Neutrophil (primary cell): ENCODE measurements around the gene PRDM16.

Experiments
- H3K27ac ChIP-seq: fragments of 200-600 bp; sonication (generic); 2 replicates; pipeline ENCODE4 v1.5.1; 2016; ENCODE audit warnings: mild to moderate bottlenecking, moderate library complexity
- H3K27me3 ChIP-seq: fragments of 200-600 bp; sonication (generic); 2 replicates; pipeline ENCODE4 v1.6.0; 2016; ENCODE audit warnings: mild to moderate bottlenecking
- H3K36me3 ChIP-seq: fragments of 200-600 bp; sonication (generic); 2 replicates; pipeline ENCODE4 v1.5.1; 2017
- H3K4me1 ChIP-seq, 2 experiments: fragments of 200-600 bp in 1 of 2; sonication (generic) in 1 of 2; 1 replicate in 1 of 2; 2 replicates in 1 of 2; pipeline versions ENCODE4 v1.5.1 to v1.6.1; 2013 to 2016; ENCODE audit warnings: low read depth in 1 of 2, low read length in 1 of 2, mild to moderate bottlenecking in 1 of 2, moderate library complexity in 1 of 2; ENCODE audit not compliant: control insufficient read depth in 1 of 2, insufficient read depth in 1 of 2
- H3K4me3 ChIP-seq, 2 experiments: fragments of 200-600 bp in 1 of 2; sonication (generic) in 1 of 2; 1 replicate in 1 of 2; 2 replicates in 1 of 2; pipeline ENCODE4 v1.5.1; 2013 to 2016; ENCODE audit warnings: low read depth in 1 of 2, low read length in 1 of 2, mild to moderate bottlenecking in 1 of 2, moderate library complexity in 1 of 2
- H3K9me3 ChIP-seq: fragments of 200-600 bp; sonication (generic); 2 replicates; pipeline ENCODE4 v1.5.1; 2016
- TF ChIP-seq, protein P1 (sequence below): fragments of 200-600 bp; sonication (generic); IDR thresholded peaks from 2 replicates; pipeline ENCODE4 v1.5.1; 2016; ENCODE audit warnings: antibody characterized with exemption

Gene PRDM16

DNA sequence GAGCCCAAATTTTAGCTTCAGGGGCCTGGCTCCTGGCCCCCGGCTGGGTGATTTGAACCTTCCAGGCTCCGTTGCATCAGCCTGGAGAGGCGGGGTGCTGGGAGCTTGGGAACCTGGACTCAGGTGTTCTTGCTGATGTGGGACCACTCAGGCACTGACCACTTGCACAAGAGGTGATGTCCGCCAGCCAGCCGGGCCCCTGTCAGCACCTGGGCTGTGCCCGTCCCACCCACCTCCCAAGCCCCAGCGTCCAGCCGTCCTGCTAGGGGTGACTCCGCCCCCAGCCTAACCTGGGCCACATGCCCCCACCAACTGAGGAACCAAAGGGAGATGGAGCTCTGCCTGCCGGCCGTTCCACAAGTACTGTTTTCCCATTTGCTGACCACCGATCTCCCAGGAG is 338.0 kb downstream of the PRDM16 start:
- Histone ChIP-seq H3K27ac (no peak overlapping the region), H3K36me3 (no peaks in the 10 kb centered on the region), H3K27me3 (no peaks in the 10 kb centered on the region), H3K9me3 (no peaks in the 10 kb centered on the region), H3K4me3 (no peak overlapping the region), H3K4me1 (no peaks in the 10 kb centered on the region)
- TF ChIP-seq, protein P1, sequence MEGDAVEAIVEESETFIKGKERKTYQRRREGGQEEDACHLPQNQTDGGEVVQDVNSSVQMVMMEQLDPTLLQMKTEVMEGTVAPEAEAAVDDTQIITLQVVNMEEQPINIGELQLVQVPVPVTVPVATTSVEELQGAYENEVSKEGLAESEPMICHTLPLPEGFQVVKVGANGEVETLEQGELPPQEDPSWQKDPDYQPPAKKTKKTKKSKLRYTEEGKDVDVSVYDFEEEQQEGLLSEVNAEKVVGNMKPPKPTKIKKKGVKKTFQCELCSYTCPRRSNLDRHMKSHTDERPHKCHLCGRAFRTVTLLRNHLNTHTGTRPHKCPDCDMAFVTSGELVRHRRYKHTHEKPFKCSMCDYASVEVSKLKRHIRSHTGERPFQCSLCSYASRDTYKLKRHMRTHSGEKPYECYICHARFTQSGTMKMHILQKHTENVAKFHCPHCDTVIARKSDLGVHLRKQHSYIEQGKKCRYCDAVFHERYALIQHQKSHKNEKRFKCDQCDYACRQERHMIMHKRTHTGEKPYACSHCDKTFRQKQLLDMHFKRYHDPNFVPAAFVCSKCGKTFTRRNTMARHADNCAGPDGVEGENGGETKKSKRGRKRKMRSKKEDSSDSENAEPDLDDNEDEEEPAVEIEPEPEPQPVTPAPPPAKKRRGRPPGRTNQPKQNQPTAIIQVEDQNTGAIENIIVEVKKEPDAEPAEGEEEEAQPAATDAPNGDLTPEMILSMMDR: no peak

DNA sequence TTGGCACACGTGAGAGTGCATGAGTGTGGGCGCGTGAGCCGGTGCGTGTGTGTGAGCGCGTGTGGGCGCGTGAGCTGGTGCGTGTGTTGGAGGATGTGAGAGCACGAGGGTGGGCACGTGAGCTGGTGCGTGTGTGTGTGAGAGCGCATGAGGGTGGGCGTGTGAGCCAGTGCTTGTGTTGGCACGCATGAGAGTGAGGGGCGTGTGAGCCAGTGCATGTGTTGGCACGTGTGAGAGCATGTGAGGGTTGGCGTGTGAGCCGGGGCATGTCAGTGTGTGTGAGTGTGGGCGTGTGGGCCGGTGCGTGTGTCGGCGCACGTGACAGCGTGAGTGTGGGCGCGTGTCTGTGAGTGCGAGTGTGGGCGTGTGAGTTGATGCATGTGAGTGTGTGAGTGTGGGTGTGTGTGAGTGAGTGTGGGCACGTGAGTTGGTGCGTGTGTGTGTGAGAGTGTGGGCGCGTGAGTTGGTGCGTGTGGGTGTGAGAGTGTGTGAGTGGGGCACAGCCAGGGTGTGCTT is 339.8 kb downstream of the PRDM16 start:
- Histone ChIP-seq H3K27ac (no peak overlapping the region), H3K27me3 (no peaks in the 10 kb centered on the region), H3K9me3 (no peaks in the 10 kb centered on the region), H3K36me3 (no peaks in the 10 kb centered on the region), H3K4me3 (no peak overlapping the region), H3K4me1 (no peaks in the 10 kb centered on the region)
- TF ChIP-seq, protein P1: no peak

DNA sequence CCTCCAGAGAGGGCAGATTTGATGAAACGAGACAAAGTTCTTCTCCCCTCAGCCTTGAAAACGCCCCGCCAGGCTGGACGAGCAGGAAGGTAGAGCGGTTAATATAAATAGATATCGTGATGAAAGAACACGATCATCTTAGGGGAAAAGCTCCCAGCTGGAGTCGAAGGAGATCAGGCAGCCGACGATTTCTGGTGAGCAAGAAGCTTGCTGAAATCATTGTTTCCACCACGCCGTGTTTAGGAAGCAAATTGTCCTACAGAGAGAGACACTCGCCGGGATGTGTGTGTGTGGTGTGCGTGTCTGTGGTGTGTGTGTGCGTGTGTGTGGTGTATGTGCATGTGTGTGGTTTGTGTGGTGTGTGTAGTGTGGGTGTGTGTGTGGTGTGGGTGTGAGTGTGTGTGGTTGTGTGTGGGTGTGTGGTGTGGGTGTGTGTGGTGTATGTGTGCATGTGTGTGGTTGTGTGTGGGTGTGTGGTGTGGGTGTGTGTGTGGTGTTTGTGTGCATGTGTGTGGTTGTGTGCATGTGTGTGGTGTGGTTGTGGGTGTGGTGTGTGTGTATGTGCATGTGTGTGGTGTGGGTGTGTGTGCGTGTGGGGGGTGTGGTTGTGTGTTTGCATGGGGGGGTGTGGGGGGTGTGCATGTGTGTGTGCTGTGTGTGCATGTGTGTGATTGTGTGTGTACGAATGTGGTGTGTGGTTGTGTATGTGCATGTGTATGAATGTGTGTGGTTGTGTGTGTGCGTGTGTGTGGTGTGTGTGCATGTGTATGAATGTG is 340.6 kb downstream of the PRDM16 start:
- TF ChIP-seq, protein P1: no peak
- H3K36me3 ChIP-seq: no peaks in the 10 kb centered on the region
- H3K27me3 ChIP-seq: no peaks in the 10 kb centered on the region
- no peaks in the 10 kb centered on the region for H3K9me3 ChIP-seq
- H3K4me1 ChIP-seq: no peaks in the 10 kb centered on the region
- no peak overlapping the region for H3K27ac ChIP-seq
- no peak overlapping the region for H3K4me3 ChIP-seq

DNA sequence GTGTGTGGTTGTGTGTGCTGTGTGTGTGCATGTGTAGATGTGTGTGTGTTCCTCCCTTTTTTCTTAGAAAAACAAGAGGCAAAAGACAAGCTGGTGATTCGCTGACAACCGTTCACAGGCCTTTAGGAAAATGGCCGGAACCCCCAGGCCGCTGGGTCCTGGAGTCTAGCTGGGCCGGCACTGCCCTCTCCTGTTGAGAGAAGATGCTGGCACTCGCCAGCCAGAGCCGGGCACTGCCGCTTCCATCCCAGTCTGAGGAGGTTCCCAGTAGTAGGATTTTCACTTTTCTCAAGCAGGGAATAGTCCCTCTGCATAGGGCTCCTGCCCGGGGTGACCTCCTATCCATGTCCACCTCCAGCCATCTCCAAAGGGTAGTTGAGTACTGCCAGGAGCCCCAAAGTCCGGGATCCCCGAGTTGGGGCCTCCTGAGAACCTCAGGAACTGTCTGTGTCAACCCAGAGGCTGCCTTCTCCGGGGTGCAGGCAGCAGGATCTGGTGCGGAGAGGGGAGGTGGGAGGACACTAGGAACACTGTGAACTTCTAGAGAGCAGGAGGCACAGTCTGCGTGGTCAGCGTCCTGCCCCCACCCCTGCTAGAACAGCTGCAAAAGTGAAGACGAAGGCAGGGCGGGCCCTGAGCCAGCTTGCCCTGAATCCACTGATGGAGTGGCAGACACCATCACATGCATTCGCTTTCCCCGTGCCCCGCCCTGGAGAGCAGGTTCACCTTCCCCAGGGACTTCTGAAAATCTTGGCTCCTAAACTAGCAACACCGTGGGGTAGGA is 341.3 kb downstream of the PRDM16 start:
- H3K4me1 ChIP-seq: no peaks in the 10 kb centered on the region
- no peaks in the 10 kb centered on the region for H3K9me3 ChIP-seq
- TF ChIP-seq, protein P1: no peak
- no peak overlapping the region for H3K4me3 ChIP-seq
- H3K27me3 ChIP-seq: no peaks in the 10 kb centered on the region
- no peaks in the 10 kb centered on the region for H3K36me3 ChIP-seq
- H3K27ac ChIP-seq: no peak overlapping the region

DNA sequence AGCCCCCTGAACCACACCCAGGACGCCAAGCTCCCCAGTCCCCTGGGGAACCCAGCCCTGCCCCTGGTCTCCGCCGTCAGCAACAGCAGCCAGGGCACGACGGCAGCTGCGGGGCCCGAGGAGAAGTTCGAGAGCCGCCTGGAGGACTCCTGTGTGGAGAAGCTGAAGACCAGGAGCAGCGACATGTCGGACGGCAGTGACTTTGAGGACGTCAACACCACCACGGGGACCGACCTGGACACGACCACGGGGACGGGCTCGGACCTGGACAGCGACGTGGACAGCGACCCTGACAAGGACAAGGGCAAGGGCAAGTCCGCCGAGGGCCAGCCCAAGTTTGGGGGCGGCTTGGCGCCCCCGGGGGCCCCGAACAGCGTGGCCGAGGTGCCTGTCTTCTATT is 342.8 kb downstream of the PRDM16 start:
- H3K4me1 ChIP-seq: no peaks in the 10 kb centered on the region
- H3K27me3 ChIP-seq: no peaks in the 10 kb centered on the region
- no peaks in the 10 kb centered on the region for H3K9me3 ChIP-seq
- H3K4me3 ChIP-seq: no peak overlapping the region
- TF ChIP-seq, protein P1: no peak
- no peaks in the 10 kb centered on the region for H3K36me3 ChIP-seq
- H3K27ac ChIP-seq: no peak overlapping the region
